ENCODE results near the gene PLXNC1.
A peak's percentile ranks its signal among the peaks of the same experiment; 100 is the strongest.

PLXNC1 gene

DNA sequence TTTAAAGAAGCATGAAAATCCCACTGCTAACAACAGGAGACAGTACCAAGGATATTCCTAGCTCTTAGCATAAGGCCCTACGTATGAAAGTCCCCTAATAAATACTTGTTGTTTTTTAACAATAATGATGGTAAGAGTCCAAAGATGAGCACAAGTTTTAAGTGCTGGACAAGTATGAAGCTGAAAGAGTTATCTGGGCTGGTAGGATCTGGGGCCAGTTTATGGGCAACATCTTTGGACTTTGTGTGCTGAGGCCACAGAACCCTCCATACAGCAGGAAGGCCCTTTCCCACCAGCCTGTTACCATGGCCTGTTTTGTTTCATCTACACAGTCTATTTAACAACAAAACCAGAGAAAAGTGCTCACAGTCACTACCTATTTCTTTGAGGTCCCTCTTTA is 12.5 kb upstream of the PLXNC1 start:
- Histone ChIP-seq H3K36me3 (ENCODE audit: control insufficient read depth, insufficient read depth, low read length) (no peaks in the 10 kb centered on the region), H3K27me3 (replicated peaks; ENCODE audit: control insufficient read depth, insufficient read depth, low read length) (no peaks in the 10 kb centered on the region), H3K4me3 (replicated peaks; ENCODE audit: low read depth, low read length) (no peak overlapping the region)
- TF ChIP-seq, protein P1, sequence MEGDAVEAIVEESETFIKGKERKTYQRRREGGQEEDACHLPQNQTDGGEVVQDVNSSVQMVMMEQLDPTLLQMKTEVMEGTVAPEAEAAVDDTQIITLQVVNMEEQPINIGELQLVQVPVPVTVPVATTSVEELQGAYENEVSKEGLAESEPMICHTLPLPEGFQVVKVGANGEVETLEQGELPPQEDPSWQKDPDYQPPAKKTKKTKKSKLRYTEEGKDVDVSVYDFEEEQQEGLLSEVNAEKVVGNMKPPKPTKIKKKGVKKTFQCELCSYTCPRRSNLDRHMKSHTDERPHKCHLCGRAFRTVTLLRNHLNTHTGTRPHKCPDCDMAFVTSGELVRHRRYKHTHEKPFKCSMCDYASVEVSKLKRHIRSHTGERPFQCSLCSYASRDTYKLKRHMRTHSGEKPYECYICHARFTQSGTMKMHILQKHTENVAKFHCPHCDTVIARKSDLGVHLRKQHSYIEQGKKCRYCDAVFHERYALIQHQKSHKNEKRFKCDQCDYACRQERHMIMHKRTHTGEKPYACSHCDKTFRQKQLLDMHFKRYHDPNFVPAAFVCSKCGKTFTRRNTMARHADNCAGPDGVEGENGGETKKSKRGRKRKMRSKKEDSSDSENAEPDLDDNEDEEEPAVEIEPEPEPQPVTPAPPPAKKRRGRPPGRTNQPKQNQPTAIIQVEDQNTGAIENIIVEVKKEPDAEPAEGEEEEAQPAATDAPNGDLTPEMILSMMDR (IDR thresholded peaks at IDR 0.05; ENCODE audit: insufficient read depth, low read length, poor library complexity, severe bottlenecking) = no peak
- no peak for DNase-seq (ENCODE audit: extremely low read depth, insufficient read length)

DNA sequence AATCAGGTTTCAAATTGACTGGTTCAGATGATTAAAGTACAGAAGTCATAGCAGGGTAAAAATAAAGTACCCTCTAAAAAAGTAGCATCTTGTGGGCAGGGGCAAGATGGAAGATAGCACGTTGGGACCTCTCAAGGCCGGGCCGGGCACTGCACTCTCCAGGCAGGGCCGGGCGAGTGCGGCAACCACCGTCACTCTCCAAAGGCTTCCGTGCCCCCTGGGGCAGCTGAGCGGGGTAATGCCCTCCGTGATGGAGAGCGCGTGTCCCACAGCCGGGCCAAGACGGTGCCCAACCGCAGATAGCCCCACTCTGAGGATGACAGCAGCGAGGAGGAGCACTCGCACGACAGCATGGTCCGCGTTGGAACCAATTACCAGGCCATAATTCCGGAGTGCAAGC is 8.6 kb upstream of the PLXNC1 start:
- no peaks in the 10 kb centered on the region for H3K36me3 ChIP-seq (ENCODE audit: control insufficient read depth, insufficient read depth, low read length)
- TF ChIP-seq, protein P1 (IDR thresholded peaks at IDR 0.05; ENCODE audit: insufficient read depth, low read length, poor library complexity, severe bottlenecking) = no peak
- DNase-seq (ENCODE audit: extremely low read depth, insufficient read length) = no peak

DNA sequence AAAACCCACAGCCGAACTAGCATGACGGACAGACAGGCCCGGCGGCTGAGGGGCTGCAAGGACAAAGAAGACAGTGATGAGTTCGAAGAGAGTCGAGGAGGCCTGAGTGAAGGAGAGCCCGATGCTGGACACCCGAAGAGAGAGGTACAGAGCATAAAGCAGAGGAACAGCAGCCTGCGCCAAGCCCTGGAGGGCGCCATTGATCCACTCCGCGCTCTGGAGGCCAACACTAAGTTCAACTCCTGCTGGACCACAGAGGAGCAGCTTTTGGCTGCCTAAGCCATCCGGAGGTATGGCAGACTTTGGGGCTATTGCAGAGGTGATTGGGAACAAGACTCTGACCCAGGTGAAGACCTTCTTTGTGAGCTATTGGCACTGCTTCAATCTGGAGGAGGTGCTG is 7.8 kb upstream of the PLXNC1 start:
- H3K4me3 ChIP-seq (replicated peaks; ENCODE audit: low read depth, low read length) = no peak overlapping the region
- TF ChIP-seq, protein P1 (IDR thresholded peaks at IDR 0.05; ENCODE audit: insufficient read depth, low read length, poor library complexity, severe bottlenecking) = peak; percentile 56
- H3K36me3 ChIP-seq (ENCODE audit: control insufficient read depth, insufficient read depth, low read length) = no peaks in the 10 kb centered on the region
- peak; percentile 40 for DNase-seq (ENCODE audit: extremely low read depth, insufficient read length)
- no peaks in the 10 kb centered on the region for H3K27me3 ChIP-seq (replicated peaks; ENCODE audit: control insufficient read depth, insufficient read depth, low read length)

More for the DNA sequence above, 8.6 kb upstream of the PLXNC1 start:
- H3K4me3 ChIP-seq (replicated peaks; ENCODE audit: low read depth, low read length) = no peak overlapping the region
- no peaks in the 10 kb centered on the region for H3K27me3 ChIP-seq (replicated peaks; ENCODE audit: control insufficient read depth, insufficient read depth, low read length)

DNA sequence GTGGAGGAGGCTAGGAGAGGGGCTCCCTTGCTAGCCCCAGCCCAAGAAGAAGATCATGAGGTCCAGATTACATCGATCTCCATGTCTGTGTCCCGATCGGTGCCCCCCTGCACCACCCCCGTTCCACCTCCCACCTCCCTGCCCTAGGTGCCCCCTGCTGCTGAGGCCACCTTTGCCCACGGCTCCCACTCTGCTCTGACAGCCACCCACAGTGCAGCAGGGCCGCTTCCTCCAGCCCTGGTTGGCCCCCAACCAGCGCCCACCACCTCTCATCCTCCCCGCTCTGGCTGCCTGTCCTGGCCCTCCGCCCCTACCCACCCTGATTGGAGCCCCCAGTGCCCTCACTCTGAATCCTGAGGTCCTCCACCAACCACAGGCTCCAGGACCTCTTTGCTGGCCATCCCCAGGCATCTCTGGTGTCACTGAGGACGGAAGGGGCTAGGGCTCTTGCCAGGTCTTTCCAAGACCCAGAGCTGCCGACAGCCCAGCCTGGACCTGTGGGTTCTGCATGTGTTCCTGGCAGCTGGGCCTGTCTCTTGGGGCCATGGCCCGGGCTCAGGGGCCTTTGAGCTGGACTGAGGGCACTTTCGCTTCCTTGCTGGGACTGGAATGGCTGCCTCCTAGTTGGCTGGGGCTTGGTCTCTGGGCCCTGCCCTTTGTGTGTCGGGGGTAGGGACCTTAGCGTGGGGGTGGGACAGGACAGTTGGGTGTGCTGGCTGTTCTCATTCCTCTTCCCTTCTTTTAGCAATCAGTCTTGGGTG is 7.2 kb upstream of the PLXNC1 start:
- no peak for DNase-seq (ENCODE audit: extremely low read depth, insufficient read length)
- no peaks in the 10 kb centered on the region for H3K27me3 ChIP-seq (replicated peaks; ENCODE audit: control insufficient read depth, insufficient read depth, low read length)
- H3K4me3 ChIP-seq (replicated peaks; ENCODE audit: low read depth, low read length) = no peak overlapping the region
- H3K36me3 ChIP-seq (ENCODE audit: control insufficient read depth, insufficient read depth, low read length) = no peaks in the 10 kb centered on the region
- TF ChIP-seq, protein P1 (IDR thresholded peaks at IDR 0.05; ENCODE audit: insufficient read depth, low read length, poor library complexity, severe bottlenecking) = no peak

GRCh38 chr12:94141892-94142291 is 6.5 kb upstream of the PLXNC1 start:
- TF ChIP-seq, protein P1 (IDR thresholded peaks at IDR 0.05; ENCODE audit: insufficient read depth, low read length, poor library complexity, severe bottlenecking) = no peak
- H3K27me3 ChIP-seq (replicated peaks; ENCODE audit: control insufficient read depth, insufficient read depth, low read length) = no peaks in the 10 kb centered on the region

More at GRCh38 chr12:94141892-94142291, 6.5 kb upstream of the PLXNC1 start:
- Histone ChIP-seq H3K4me3 (replicated peaks; ENCODE audit: low read depth, low read length) (no peak overlapping the region), H3K36me3 (ENCODE audit: control insufficient read depth, insufficient read depth, low read length) (no peaks in the 10 kb centered on the region)
- no peak for DNase-seq (ENCODE audit: extremely low read depth, insufficient read length)

All from GM06990 (cell line).